SU-DHL-6 (cell line): ENCODE results near the gene NLRP1.

Source experiments
- H2AFZ ChIP-seq: fragments of 200-600 bp; sonication (generic); 2 replicates; pipeline ENCODE4 v1.6.1; 2014; ENCODE audit warnings: low read depth, mild to moderate bottlenecking, moderate library complexity, mixed read lengths, antibody characterized with exemption, low read length; ENCODE audit not compliant: severe bottlenecking
- H3F3A ChIP-seq: fragments of 200-600 bp; shearing (Covaris generic); 2 replicates; pipeline ENCODE4 v1.6.0; 2016; ENCODE audit warnings: antibody characterized with exemption, mild to moderate bottlenecking; ENCODE audit not compliant: insufficient read depth
- H3K27ac ChIP-seq: fragments of 200-600 bp; sonication (generic); 2 replicates; pipeline ENCODE4 v1.5.1; 2016; ENCODE audit warnings: low read depth, mild to moderate bottlenecking, low read length, moderate library complexity, mixed read lengths
- H3K27me3 ChIP-seq: fragments of 200-600 bp; sonication (generic), shearing (Covaris generic); 2 replicates; pipeline ENCODE4 v1.6.0; 2014; ENCODE audit warnings: mild to moderate bottlenecking, low read length
- H3K36me3 ChIP-seq: fragments of 200-600 bp; sonication (generic); 2 replicates; pipeline ENCODE4 v1.6.1; 2014; ENCODE audit warnings: mild to moderate bottlenecking, low read length, mixed read lengths
- H3K4me2 ChIP-seq: fragments of 300-600, 200-600 bp; shearing (Covaris generic), sonication (generic); 2 replicates; pipeline ENCODE4 v1.6.0; 2014; ENCODE audit warnings: low read length, low read depth, mild to moderate bottlenecking; ENCODE audit not compliant: poor library complexity, severe bottlenecking
- H3K4me3 ChIP-seq: fragments of 200-600 bp; sonication (generic); 2 replicates; pipeline ENCODE4 v1.5.1; 2014; ENCODE audit warnings: antibody characterized with exemption, low read length, mild to moderate bottlenecking, mixed read lengths; ENCODE audit not compliant: insufficient read depth, poor library complexity, severe bottlenecking
- H3K79me2 ChIP-seq: fragments of 200-600 bp; sonication (generic); 2 replicates; pipeline ENCODE4 v1.6.1; 2014; ENCODE audit warnings: mild to moderate bottlenecking, low read length, moderate library complexity; ENCODE audit not compliant: insufficient read depth
- H3K9ac ChIP-seq: fragments of 200-600 bp; sonication (generic); 2 replicates; pipeline ENCODE4 v1.7.0; 2014; ENCODE audit warnings: mild to moderate bottlenecking, low read length
- H3K9me2 ChIP-seq: fragments of 200-600 bp; sonication (generic); replicated peaks from 2 replicates; pipeline ENCODE4 v1.6.1; 2014; ENCODE audit warnings: low read length; ENCODE audit not compliant: insufficient read depth
- H3K9me3 ChIP-seq: fragments of 200-600 bp; sonication (generic); 2 replicates; pipeline ENCODE4 v1.6.1; 2014; ENCODE audit warnings: low read length, mixed read lengths; ENCODE audit not compliant: insufficient read depth
- H4K20me1 ChIP-seq: fragments of 200-600 bp; sonication (generic); 2 replicates; pipeline ENCODE4 v1.6.1; 2014; ENCODE audit warnings: low read depth, mild to moderate bottlenecking, antibody characterized with exemption, low read length, moderate library complexity, mixed read lengths
- CTCF ChIP-seq: fragments of 200-600 bp; sonication (generic); IDR thresholded peaks from one replicate; pipeline ENCODE4 v1.5.1; 2017; ENCODE audit warnings: antibody characterized with exemption, mild to moderate bottlenecking, low read length, moderate library complexity; ENCODE audit not compliant: insufficient read depth, poor library complexity, severe bottlenecking
- EZH2phosphoT487 ChIP-seq: fragments of 200-600 bp; sonication (generic), shearing (Covaris generic); conservative IDR thresholded peaks from 2 replicates; pipeline ENCODE4 v1.6.1; 2018; ENCODE audit warnings: mild to moderate bottlenecking, antibody characterized with exemption, low read length, moderate library complexity, mixed read lengths

NLRP1 gene

GRCh38 chr17:5629128-5629527 lies 44.8 kb upstream of the NLRP1 start:
- H3K36me3 ChIP-seq: no peaks in the 10 kb centered on the region
- TF ChIP-seq EZH2phosphoT487: no peak
- no peak for TF ChIP-seq CTCF
- H3K9me2 ChIP-seq: no peaks in the 10 kb centered on the region
- H2AFZ ChIP-seq: no peak overlapping the region
- H3K27ac ChIP-seq: no peak overlapping the region
- H3K4me3 ChIP-seq: no peak overlapping the region
- H3F3A ChIP-seq: no peaks in the 10 kb centered on the region
- no peaks in the 10 kb centered on the region for H3K9me3 ChIP-seq
- H3K9ac ChIP-seq: no peak overlapping the region
- H4K20me1 ChIP-seq: no peaks in the 10 kb centered on the region
- H3K27me3 ChIP-seq: no peaks in the 10 kb centered on the region
- no peaks in the 10 kb centered on the region for H3K79me2 ChIP-seq
- no peak overlapping the region for H3K4me2 ChIP-seq

GRCh38 chr17:5628262-5628661 lies 44.0 kb upstream of the NLRP1 start:
- no peak overlapping the region for H3K9ac ChIP-seq
- H4K20me1 ChIP-seq: no peaks in the 10 kb centered on the region
- no peaks in the 10 kb centered on the region for H3K36me3 ChIP-seq
- no peaks in the 10 kb centered on the region for H3K79me2 ChIP-seq
- H3K27ac ChIP-seq: no peak overlapping the region
- no peaks in the 10 kb centered on the region for H3K27me3 ChIP-seq
- H3F3A ChIP-seq: no peaks in the 10 kb centered on the region
- no peak overlapping the region for H3K4me2 ChIP-seq
- TF ChIP-seq CTCF (no peak), EZH2phosphoT487 (no peak)
- no peak overlapping the region for H2AFZ ChIP-seq
- no peak overlapping the region for H3K4me3 ChIP-seq
- H3K9me3 ChIP-seq: no peaks in the 10 kb centered on the region
- no peaks in the 10 kb centered on the region for H3K9me2 ChIP-seq

- Histone ChIP-seq H3F3A (no peaks in the 10 kb centered on the region), H3K4me3 (no peak overlapping the region), H3K4me2 (no peak overlapping the region), H3K27me3 (no peaks in the 10 kb centered on the region), H3K79me2 (no peaks in the 10 kb centered on the region), H3K36me3 (no peaks in the 10 kb centered on the region), H4K20me1 (no peaks in the 10 kb centered on the region), H3K9ac (no peak overlapping the region), H2AFZ (no peak overlapping the region), H3K9me2 (no peaks in the 10 kb centered on the region), H3K9me3 (no peaks in the 10 kb centered on the region), H3K27ac (no peak overlapping the region)
- no peak for TF ChIP-seq CTCF
- TF ChIP-seq EZH2phosphoT487: no peak
These were observed 39.9 kb upstream of the NLRP1 start for GRCh38 chr17:5624211-5624610.

- H3K27ac ChIP-seq: no peak overlapping the region
- H3K36me3 ChIP-seq: no peaks in the 10 kb centered on the region
- no peaks in the 10 kb centered on the region for H3K9me2 ChIP-seq
- no peaks in the 10 kb centered on the region for H3K27me3 ChIP-seq
- no peak overlapping the region for H3K4me3 ChIP-seq
- H3K9me3 ChIP-seq: no peaks in the 10 kb centered on the region
- no peak overlapping the region for H3K9ac ChIP-seq
- no peak overlapping the region for H3K4me2 ChIP-seq
- no peaks in the 10 kb centered on the region for H4K20me1 ChIP-seq
- no peak overlapping the region for H2AFZ ChIP-seq
- H3K79me2 ChIP-seq: no peaks in the 10 kb centered on the region
- no peaks in the 10 kb centered on the region for H3F3A ChIP-seq
- TF ChIP-seq EZH2phosphoT487 (no peak), CTCF (no peak)
These were observed 37.4 kb upstream of the NLRP1 start for GRCh38 chr17:5621729-5622128.
